Upper lobe of left lung (tissue), 4 donors: ENCODE data around the gene KDM5A.

ENCODE experiments used
- CTCF ChIP-seq, 6 experiments: fragments of 450-650 bp in 4 of 6; fragments of 200-600 bp in 2 of 6; sonication (generic) in 2 of 6; IDR thresholded peaks; one replicate each; pipeline ENCODE4 v1.5.1; 2016 to 2019; ENCODE audit warnings: antibody characterized with exemption in 6 of 6
- EP300 ChIP-seq, 4 donors: sonication (generic); formaldehyde crosslinking; IDR thresholded peaks; one replicate each; pipeline ENCODE4 v1.5.1; 2017; ENCODE audit warnings: antibody characterized with exemption in 4 of 4, control low read depth in 2 of 4
- POLR2A ChIP-seq, 4 donors: fragments of 450-650 bp; IDR thresholded peaks; one replicate each; pipeline ENCODE4 v1.5.1; 2016 to 2017; ENCODE audit warnings: antibody characterized with exemption in 4 of 4, mild to moderate bottlenecking in 2 of 4

- no peak for TF ChIP-seq CTCF (IDR thresholded peaks at IDR 0.05)
- TF ChIP-seq EP300 (IDR thresholded peaks at IDR 0.05) = no peak
- TF ChIP-seq POLR2A (IDR thresholded peaks at IDR 0.05) = no peak
Observed at GRCh38 chr12:243381-243780, 145.7 kb downstream of the KDM5A start.
